Thyroid gland (tissue), 4 donors: ENCODE measurements around the gene SCN3B. TPM values are rescaled to one million over a fixed set of nuclear protein-coding genes. Genes with fewer than 3 reads are reported as not detected.

Source experiments
- DNase-seq, 2 donors: peaks; one replicate each; pipeline ENCODE4 v3.0.0-alpha.2; 2019
- H3K27ac ChIP-seq, 3 donors: fragments of 200-600 bp; sonication (generic); 1 replicate in 2 of 3; 2 replicates in 1 of 3; pipeline ENCODE4 v1.5.1; 2016 to 2019; ENCODE audit warnings: mild to moderate bottlenecking in 1 of 3, moderate library complexity in 1 of 3
- H3K27me3 ChIP-seq: fragments of 200-600 bp; sonication (generic); one replicate; pipeline ENCODE4 v1.5.1; 2019
- H3K36me3 ChIP-seq, 2 donors: fragments of 200-600 bp; sonication (generic); one replicate each; pipeline ENCODE4 v1.5.1; 2016 to 2019
- H3K4me1 ChIP-seq, 2 donors: fragments of 200-600 bp; sonication (generic); one replicate each; pipeline ENCODE4 v1.5.1; 2017 to 2019
- H3K4me3 ChIP-seq, 3 donors: fragments of 200-600 bp; sonication (generic); replicated peaks in 1 of 3; 1 replicate in 2 of 3; 2 replicates in 1 of 3; pipeline ENCODE4 v1.5.1; 2016; ENCODE audit warnings: mild to moderate bottlenecking in 1 of 3
- H3K9me3 ChIP-seq: fragments of 200-600 bp; sonication (generic); one replicate; pipeline ENCODE4 v1.5.1; 2017
- POLR2A ChIP-seq, 2 donors: fragments of 450-650 bp; IDR thresholded peaks; one replicate each; pipeline ENCODE4 v1.6.1; 2017; ENCODE audit warnings: antibody characterized with exemption in 2 of 2, mild to moderate bottlenecking in 2 of 2, moderate library complexity in 1 of 2
- WGBS, 2 donors: methylation state at CpG; one replicate each; pipeline ENCODE4 v1.1.5; 2017; 5-methylcytosine and 5-hydroxymethylcytosine counted together
- intact Hi-C: fragments of 100-400 bp; cut with DNase I; formaldehyde crosslinking; loops from one replicate; pipeline ENCODE4 v1.15.1; 2023
- total RNA-seq, 4 donors: library from RNA; depleted of rRNA; stranded (reverse); fragments of >200 nt; gene quantifications; one replicate each; pipeline ENCODE4 v1.2.3, GENCODE V29; 2016
- TF ChIP-seq, protein P1 (sequence below), 6 experiments: fragments of 200-600 bp in 3 of 6; fragments of 450-650 bp in 3 of 6; sonication (generic) in 3 of 6; IDR thresholded peaks; one replicate each; pipeline ENCODE4 v1.5.1; 2016 to 2019; ENCODE audit warnings: antibody characterized with exemption in 6 of 6, mild to moderate bottlenecking in 2 of 6, inconsistent platforms in 1 of 6, moderate library complexity in 1 of 6

The SCN3B gene
- total RNA-seq, 4 donors from 2014 or later, result 6.6 to 15.3 (median 9.6) TPM

DNA sequence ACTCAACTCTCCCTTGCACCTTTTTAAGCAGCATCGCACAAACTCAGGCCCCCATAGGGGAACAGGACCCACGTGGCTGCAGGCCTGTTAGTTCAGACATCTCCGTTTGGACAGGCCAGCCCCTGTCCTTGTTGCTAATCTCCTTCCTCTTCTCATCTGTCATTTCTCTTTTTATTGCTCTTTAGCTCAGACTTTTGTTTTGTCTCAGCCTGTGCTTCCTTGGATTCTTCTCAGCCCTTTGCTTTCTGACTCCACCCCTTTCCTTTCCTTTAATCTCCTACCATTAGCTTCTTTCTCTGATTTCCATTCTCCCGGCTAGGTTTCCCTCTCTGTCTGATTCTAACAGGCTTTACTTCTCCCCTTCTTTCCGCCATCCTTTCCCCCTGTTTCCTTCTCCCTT is 68.7 kb downstream of the SCN3B start:
- H3K27ac ChIP-seq, result no peak overlapping the region
- no peak for TF ChIP-seq POLR2A (IDR thresholded peaks at IDR 0.05)
- TF ChIP-seq, protein P1, sequence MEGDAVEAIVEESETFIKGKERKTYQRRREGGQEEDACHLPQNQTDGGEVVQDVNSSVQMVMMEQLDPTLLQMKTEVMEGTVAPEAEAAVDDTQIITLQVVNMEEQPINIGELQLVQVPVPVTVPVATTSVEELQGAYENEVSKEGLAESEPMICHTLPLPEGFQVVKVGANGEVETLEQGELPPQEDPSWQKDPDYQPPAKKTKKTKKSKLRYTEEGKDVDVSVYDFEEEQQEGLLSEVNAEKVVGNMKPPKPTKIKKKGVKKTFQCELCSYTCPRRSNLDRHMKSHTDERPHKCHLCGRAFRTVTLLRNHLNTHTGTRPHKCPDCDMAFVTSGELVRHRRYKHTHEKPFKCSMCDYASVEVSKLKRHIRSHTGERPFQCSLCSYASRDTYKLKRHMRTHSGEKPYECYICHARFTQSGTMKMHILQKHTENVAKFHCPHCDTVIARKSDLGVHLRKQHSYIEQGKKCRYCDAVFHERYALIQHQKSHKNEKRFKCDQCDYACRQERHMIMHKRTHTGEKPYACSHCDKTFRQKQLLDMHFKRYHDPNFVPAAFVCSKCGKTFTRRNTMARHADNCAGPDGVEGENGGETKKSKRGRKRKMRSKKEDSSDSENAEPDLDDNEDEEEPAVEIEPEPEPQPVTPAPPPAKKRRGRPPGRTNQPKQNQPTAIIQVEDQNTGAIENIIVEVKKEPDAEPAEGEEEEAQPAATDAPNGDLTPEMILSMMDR (IDR thresholded peaks at IDR 0.05), result no peak
- H3K27me3 ChIP-seq, result no peaks in the 10 kb centered on the region
- no peak for DNase-seq
- intact Hi-C loops, result no loop called here
- no peak overlapping the region for H3K4me3 ChIP-seq
- peaks cover 0 to 3% of the 10 kb centered on the region in 2 donors for H3K4me1 ChIP-seq
- no peaks in the 10 kb centered on the region for H3K36me3 ChIP-seq
- no peaks in the 10 kb centered on the region for H3K9me3 ChIP-seq
- WGBS, 2 donors, result 78 to 83% methylated on average over 5 of the region's 5 CpGs

DNA sequence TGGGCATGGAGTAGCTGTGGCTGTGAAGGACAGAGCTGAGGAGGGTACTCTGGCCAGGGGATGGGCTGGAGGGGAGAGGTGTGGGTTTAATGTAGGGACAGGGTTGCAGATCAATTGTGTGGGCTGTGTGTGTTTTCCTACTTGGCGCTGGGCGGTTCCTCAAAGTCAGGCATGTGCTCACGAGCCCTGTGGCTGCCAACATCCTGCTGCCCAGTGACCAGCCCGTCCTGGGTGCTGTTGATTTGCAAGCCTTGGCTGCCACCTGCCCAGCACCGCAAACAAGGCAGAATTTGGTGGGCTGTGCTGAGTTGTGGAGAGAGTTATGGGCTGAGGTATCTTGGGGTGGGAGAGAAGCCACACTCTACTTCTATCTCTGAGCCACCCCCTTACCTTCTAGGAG is 69.2 kb downstream of the SCN3B start:
- 86 to 100% methylated on average over 5 of the region's 5 CpGs for WGBS, 2 donors

DNA sequence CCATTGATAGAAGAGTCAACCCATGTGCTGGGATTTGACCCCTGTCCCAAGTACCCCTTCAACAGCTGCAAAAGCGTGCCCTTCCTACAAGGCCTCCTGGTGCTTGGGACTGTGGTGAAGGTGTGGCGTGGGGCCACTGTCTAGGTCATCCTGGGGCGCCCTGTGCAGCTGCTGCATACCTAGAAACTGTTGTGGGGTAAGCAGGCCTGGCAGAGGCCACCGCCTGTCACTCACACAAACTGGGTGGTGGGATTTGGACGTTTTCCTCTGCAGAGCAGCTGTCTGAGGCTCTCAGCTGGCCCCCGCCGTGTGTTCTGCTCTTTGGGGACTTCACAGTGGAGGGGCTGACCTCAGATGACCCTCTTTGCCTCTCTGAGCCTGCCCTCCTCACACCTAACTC is 69.7 kb downstream of the SCN3B start:
- Histone ChIP-seq H3K4me3 (no peak overlapping the region), H3K36me3 (no peaks in the 10 kb centered on the region), H3K4me1 (no peaks in the 10 kb centered on the region), H3K27ac (no peak overlapping the region), H3K27me3 (no peaks in the 10 kb centered on the region), H3K9me3 (no peaks in the 10 kb centered on the region)
- TF ChIP-seq, protein P1 (IDR thresholded peaks at IDR 0.05), result no peak
- TF ChIP-seq POLR2A (IDR thresholded peaks at IDR 0.05), result no peak
- 85 to 92% methylated on average over 7 of the region's 7 CpGs for WGBS, 2 donors
- DNase-seq, result no peak
- intact Hi-C loops, result no loop called here

More for the DNA sequence above, 69.2 kb downstream of the SCN3B start:
- Histone ChIP-seq H3K27me3 (no peaks in the 10 kb centered on the region), H3K9me3 (no peaks in the 10 kb centered on the region), H3K36me3 (no peaks in the 10 kb centered on the region), H3K4me1 (no peaks in the 10 kb centered on the region), H3K27ac (no peak overlapping the region), H3K4me3 (no peak overlapping the region)
- TF ChIP-seq POLR2A (IDR thresholded peaks at IDR 0.05), result no peak
- TF ChIP-seq, protein P1 (IDR thresholded peaks at IDR 0.05), result no peak
- intact Hi-C loops, result no loop called here
- DNase-seq, result no peak

DNA sequence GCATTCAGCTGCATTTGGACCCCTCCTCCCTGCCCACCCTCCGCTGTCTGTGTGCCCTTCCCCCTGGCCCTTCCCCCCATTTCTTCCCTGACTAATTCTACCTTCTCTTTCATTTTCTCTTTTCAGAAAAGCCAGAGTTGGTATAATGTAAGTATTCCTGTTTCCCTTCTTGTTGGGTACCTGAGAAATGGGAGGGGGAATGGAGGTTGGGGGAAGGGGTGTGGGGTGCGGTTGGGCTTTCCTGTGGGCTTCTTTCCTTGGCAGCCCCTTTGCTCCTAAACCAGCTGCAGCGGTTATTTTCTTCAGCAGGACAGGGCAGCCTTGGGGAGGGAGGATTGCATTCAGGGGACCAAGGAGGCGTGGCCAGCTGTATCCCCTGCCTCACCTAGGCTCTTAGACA is 70.2 kb downstream of the SCN3B start:
- DNase-seq, result no peak
- Histone ChIP-seq H3K36me3 (no peaks in the 10 kb centered on the region), H3K9me3 (no peaks in the 10 kb centered on the region), H3K27ac (no peak overlapping the region), H3K4me1 (no peaks in the 10 kb centered on the region), H3K4me3 (no peak overlapping the region), H3K27me3 (no peaks in the 10 kb centered on the region)
- TF ChIP-seq POLR2A (IDR thresholded peaks at IDR 0.05), result no peak
- TF ChIP-seq, protein P1 (IDR thresholded peaks at IDR 0.05), result no peak
- 92 to 99% methylated on average over 4 of the region's 4 CpGs for WGBS, 2 donors
- intact Hi-C loops, result no loop called here

DNA sequence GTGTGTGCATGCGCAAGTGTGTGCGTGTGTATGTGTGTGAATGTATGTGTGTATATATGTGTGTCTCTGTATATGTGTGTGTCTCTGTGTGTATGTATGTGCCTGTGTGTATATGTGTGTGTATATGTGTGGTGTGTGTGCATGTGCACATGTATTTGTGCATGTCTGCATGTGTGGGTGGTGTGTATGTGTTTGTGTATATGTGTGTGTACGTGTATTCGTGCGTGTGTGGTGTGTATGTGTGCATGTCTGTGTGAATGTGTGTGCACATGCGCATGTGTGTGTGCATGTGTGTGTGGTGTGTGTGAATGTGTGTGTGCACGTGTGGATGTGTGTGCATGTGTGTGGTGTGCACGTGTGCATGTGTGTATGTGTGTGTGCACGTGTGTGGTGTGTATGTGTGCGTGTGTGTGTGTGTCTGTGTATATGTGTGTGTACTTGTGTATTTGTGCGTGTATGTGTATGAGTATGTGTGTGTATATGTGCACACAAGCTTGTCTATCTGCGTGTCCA is 71.4 kb downstream of the SCN3B start:
- Histone ChIP-seq H3K36me3 (no peaks in the 10 kb centered on the region), H3K4me3 (no peak overlapping the region), H3K27ac (no peak overlapping the region), H3K4me1 (no peaks in the 10 kb centered on the region), H3K27me3 (no peaks in the 10 kb centered on the region), H3K9me3 (no peaks in the 10 kb centered on the region)
- DNase-seq, result no peak
- intact Hi-C loops, result no loop called here
- WGBS, 2 donors, result 92% methylated on average over 12 of the region's 12 CpGs
- TF ChIP-seq POLR2A (IDR thresholded peaks at IDR 0.05), result no peak
- TF ChIP-seq, protein P1 (IDR thresholded peaks at IDR 0.05), result no peak
